Loucy (cell line): ENCODE data around the gene DUSP19.

Experiments used
- EZH2phosphoT487 ChIP-seq: fragments of 200-600 bp; IDR thresholded peaks from 2 replicates; pipeline ENCODE4 v1.6.1; 2018; ENCODE audit warnings: antibody characterized with exemption, mild to moderate bottlenecking, moderate library complexity, borderline replicate concordance
- TF ChIP-seq, protein P1 (sequence below): fragments of 200-600 bp; sonication (generic); conservative IDR thresholded peaks from 2 replicates; pipeline ENCODE4 v1.5.1; 2014; ENCODE audit warnings: mild to moderate bottlenecking, antibody characterized with exemption, low read length

DNA sequence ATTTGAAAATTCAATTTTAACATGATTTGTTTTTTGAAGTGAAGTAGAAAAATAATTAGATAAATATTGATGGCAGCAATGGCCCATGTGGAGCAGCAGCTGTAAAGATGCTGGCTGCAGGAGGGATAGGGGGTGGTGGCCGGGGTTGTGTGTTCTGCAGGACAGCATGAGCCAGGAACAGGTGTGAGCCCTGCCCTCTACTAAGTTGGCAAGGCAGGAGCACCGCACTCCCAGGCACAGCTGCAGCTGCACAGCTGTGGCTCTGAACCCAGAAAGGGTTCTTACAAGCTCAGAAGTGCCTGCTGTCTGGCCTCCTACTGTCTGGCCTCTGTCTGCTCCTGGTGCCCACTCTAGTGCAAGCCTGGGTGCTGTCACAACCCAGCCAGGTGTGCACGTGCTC, 10.0 kb upstream of the DUSP19 start:
- TF ChIP-seq, protein P1, sequence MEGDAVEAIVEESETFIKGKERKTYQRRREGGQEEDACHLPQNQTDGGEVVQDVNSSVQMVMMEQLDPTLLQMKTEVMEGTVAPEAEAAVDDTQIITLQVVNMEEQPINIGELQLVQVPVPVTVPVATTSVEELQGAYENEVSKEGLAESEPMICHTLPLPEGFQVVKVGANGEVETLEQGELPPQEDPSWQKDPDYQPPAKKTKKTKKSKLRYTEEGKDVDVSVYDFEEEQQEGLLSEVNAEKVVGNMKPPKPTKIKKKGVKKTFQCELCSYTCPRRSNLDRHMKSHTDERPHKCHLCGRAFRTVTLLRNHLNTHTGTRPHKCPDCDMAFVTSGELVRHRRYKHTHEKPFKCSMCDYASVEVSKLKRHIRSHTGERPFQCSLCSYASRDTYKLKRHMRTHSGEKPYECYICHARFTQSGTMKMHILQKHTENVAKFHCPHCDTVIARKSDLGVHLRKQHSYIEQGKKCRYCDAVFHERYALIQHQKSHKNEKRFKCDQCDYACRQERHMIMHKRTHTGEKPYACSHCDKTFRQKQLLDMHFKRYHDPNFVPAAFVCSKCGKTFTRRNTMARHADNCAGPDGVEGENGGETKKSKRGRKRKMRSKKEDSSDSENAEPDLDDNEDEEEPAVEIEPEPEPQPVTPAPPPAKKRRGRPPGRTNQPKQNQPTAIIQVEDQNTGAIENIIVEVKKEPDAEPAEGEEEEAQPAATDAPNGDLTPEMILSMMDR, result no peak
- no peak for TF ChIP-seq EZH2phosphoT487
